SK-N-SH (cell line): Measurements from ENCODE around the gene TMEM184B.

Experiments
- CTCF ChIP-seq: fragments of 200-600 bp; sonication (generic); IDR thresholded peaks from 2 replicates; pipeline ENCODE4 v1.6.1; 2017; ENCODE audit warnings: antibody characterized with exemption, mild to moderate bottlenecking, moderate library complexity
- EP300 ChIP-seq, 2 experiments: IDR thresholded peaks; 2 replicates each; pipeline versions ENCODE4 v1.4.0 to v1.6.1; 2012; ENCODE audit warnings: borderline replicate concordance in 1 of 2, low read depth in 1 of 2, low read length in 1 of 2
- POLR2AphosphoS5 ChIP-seq: IDR thresholded peaks from 2 replicates; pipeline ENCODE4 v1.6.1; 2012; ENCODE audit warnings: low read depth, low read length
- REST ChIP-seq: IDR thresholded peaks from 2 replicates; pipeline ENCODE4 v1.6.1; 2012; ENCODE audit warnings: mild to moderate bottlenecking, low read depth, low read length, moderate library complexity
- SMC3 ChIP-seq: IDR thresholded peaks from 2 replicates; pipeline ENCODE4 v1.6.1; 2012; ENCODE audit warnings: low read depth, low read length, improper control_type of control experiment
- USF1 ChIP-seq: IDR thresholded peaks from 2 replicates; pipeline ENCODE4 v1.4.0; 2012; ENCODE audit warnings: low read depth, borderline replicate concordance
- USF2 ChIP-seq: fragments of 150-350 bp; IDR thresholded peaks from 2 replicates; pipeline ENCODE4 v1.6.1; 2017; ENCODE audit warnings: antibody characterized with exemption, low read length, low read depth, borderline replicate concordance
- YY1 ChIP-seq: IDR thresholded peaks from 2 replicates; pipeline ENCODE4 v1.4.0; 2012; ENCODE audit warnings: low read depth, mild to moderate bottlenecking
- ZBTB33 ChIP-seq: IDR thresholded peaks from 2 replicates; pipeline ENCODE4 v1.4.0; 2012; ENCODE audit warnings: low read depth, borderline replicate concordance

GRCh38 chr22:38302906-38303305 lies 30.1 kb upstream of the TMEM184B start:
- TF ChIP-seq YY1 (no peak), ZBTB33 (no peak), CTCF (no peak), REST (no peak), USF2 (no peak), USF1 (no peak), POLR2AphosphoS5 (no peak), EP300 (IDR thresholded peaks at IDR 0.05; ENCODE audit: borderline replicate concordance in 1 of 2, low read depth in 1 of 2, low read length in 1 of 2) (no peak), SMC3 (no peak)
